ENCODE results near the gene CX3CL1.
"Not testable (repeated sequence)": the region's sequence is repeated elsewhere in the genome, so short reads cannot be mapped to it uniquely, and the experiment has no call there.

- not testable (repeated sequence) for TF ChIP-seq CTCF (conservative IDR thresholded peaks at IDR 0.05; ENCODE audit: low read depth, low read length); EZH2 (IDR thresholded peaks at IDR 0.05; ENCODE audit: low read length, unreplicated experiment); EZH2phosphoT487 (IDR thresholded peaks at IDR 0.05; ENCODE audit: borderline replicate concordance, low read length)
Observed at GRCh38 chr16:57397493-57397892, 25.2 kb downstream of the CX3CL1 start.
